Effector memory CD4-positive, alpha-beta T cell (primary cell): ENCODE results near the gene C6orf132.
"Not testable (repeated sequence)": the region's sequence is repeated elsewhere in the genome, so short reads cannot be mapped to it uniquely, and the experiment has no call there.

Source experiments
- DNase-seq, 3 donors: peaks; one replicate each; pipeline ENCODE4 v3.0.0-alpha.2; 2020
- H3K27ac ChIP-seq: 2 replicates; pipeline ENCODE4 v1.7.0; 2013; ENCODE audit warnings: mild to moderate bottlenecking, low read length, moderate library complexity; ENCODE audit not compliant: insufficient read depth, poor library complexity, severe bottlenecking
- H3K27me3 ChIP-seq: replicated peaks from 2 replicates; pipeline ENCODE4 v1.7.0; 2013; ENCODE audit warnings: mild to moderate bottlenecking, low read length; ENCODE audit not compliant: insufficient read depth, control insufficient read depth, poor library complexity, severe bottlenecking
- H3K36me3 ChIP-seq: 2 replicates; pipeline ENCODE4 v1.7.0; 2013; ENCODE audit warnings: mild to moderate bottlenecking, low read length, moderate library complexity; ENCODE audit not compliant: control insufficient read depth, insufficient read depth
- H3K4me1 ChIP-seq: 2 replicates; pipeline ENCODE4 v1.7.0; 2013; ENCODE audit warnings: low read length, mild to moderate bottlenecking; ENCODE audit not compliant: control insufficient read depth, insufficient read depth, poor library complexity, severe bottlenecking
- H3K4me3 ChIP-seq: 2 replicates; pipeline ENCODE4 v1.7.0; 2013; ENCODE audit warnings: low read length, low read depth, mild to moderate bottlenecking; ENCODE audit not compliant: insufficient read depth, poor library complexity, severe bottlenecking
- H3K9me3 ChIP-seq: 2 replicates; pipeline ENCODE4 v1.7.0; 2013; ENCODE audit warnings: mild to moderate bottlenecking, low read length, moderate library complexity; ENCODE audit not compliant: control insufficient read depth

Gene C6orf132

GRCh38 chr6:42152528-42153213 lies 10.3 kb upstream of the C6orf132 start:
- DNase-seq, H3K4me1 ChIP-seq, H3K4me3 ChIP-seq, H3K27me3 ChIP-seq, H3K27ac ChIP-seq, H3K9me3 ChIP-seq, H3K36me3 ChIP-seq: not testable (repeated sequence)

- no peak for DNase-seq
- H3K4me1 ChIP-seq: no peaks in the 10 kb centered on the region
- H3K36me3 ChIP-seq: no peaks in the 10 kb centered on the region
- H3K27ac ChIP-seq: no peak overlapping the region
- no peaks in the 10 kb centered on the region for H3K9me3 ChIP-seq
- no peaks in the 10 kb centered on the region for H3K27me3 ChIP-seq
- H3K4me3 ChIP-seq: no peak overlapping the region
Observed at GRCh38 chr6:42152024-42152423, 9.6 kb upstream of the C6orf132 start.

GRCh38 chr6:42150254-42150653 lies 7.8 kb upstream of the C6orf132 start:
- H3K27me3 ChIP-seq: no peaks in the 10 kb centered on the region

GRCh38 chr6:42148058-42148457 lies 5.6 kb upstream of the C6orf132 start:
- Histone ChIP-seq H3K4me1 (no peaks in the 10 kb centered on the region), H3K4me3 (no peak overlapping the region), H3K36me3 (no peaks in the 10 kb centered on the region), H3K9me3 (no peaks in the 10 kb centered on the region), H3K27me3 (peaks cover 4% of the 10 kb centered on the region), H3K27ac (no peak overlapping the region)
- DNase-seq: no peak

More at GRCh38 chr6:42150254-42150653, 7.8 kb upstream of the C6orf132 start:
- no peaks in the 10 kb centered on the region for H3K36me3 ChIP-seq
- no peaks in the 10 kb centered on the region for H3K4me1 ChIP-seq
- H3K4me3 ChIP-seq: no peak overlapping the region
- no peak overlapping the region for H3K27ac ChIP-seq
- no peak for DNase-seq
- no peaks in the 10 kb centered on the region for H3K9me3 ChIP-seq

- Histone ChIP-seq H3K36me3 (no peaks in the 10 kb centered on the region), H3K27ac (no peak overlapping the region), H3K4me3 (no peak overlapping the region), H3K9me3 (no peaks in the 10 kb centered on the region), H3K4me1 (peaks cover 6% of the 10 kb centered on the region), H3K27me3 (peaks cover 9% of the 10 kb centered on the region)
- no peak for DNase-seq
Observed at GRCh38 chr6:42147138-42147562, 4.7 kb upstream of the C6orf132 start.

- no peak for DNase-seq
- Histone ChIP-seq H3K9me3 (no peaks in the 10 kb centered on the region), H3K36me3 (no peaks in the 10 kb centered on the region), H3K27me3 (peaks cover 21% of the 10 kb centered on the region), H3K4me1 (peaks cover 8% of the 10 kb centered on the region), H3K4me3 (no peak overlapping the region), H3K27ac (no peak overlapping the region)
Observed at GRCh38 chr6:42141603-42142117, 760 bp downstream of the C6orf132 start.

- Histone ChIP-seq H3K27ac (no peak overlapping the region), H3K9me3 (no peaks in the 10 kb centered on the region), H3K4me1 (peaks cover 8% of the 10 kb centered on the region), H3K36me3 (no peaks in the 10 kb centered on the region), H3K4me3 (no peak overlapping the region), H3K27me3 (peaks cover 21% of the 10 kb centered on the region)
- DNase-seq: no peak
Observed at GRCh38 chr6:42140756-42141602, 1.4 kb downstream of the C6orf132 start.

- no peak overlapping the region for H3K4me3 ChIP-seq
- no peaks in the 10 kb centered on the region for H3K9me3 ChIP-seq
- no peaks in the 10 kb centered on the region for H3K36me3 ChIP-seq
- H3K27ac ChIP-seq: no peak overlapping the region
- DNase-seq: no peak
- peaks cover 21% of the 10 kb centered on the region for H3K27me3 ChIP-seq
- H3K4me1 ChIP-seq: peaks cover 8% of the 10 kb centered on the region
Observed at GRCh38 chr6:42140032-42140431, 2.4 kb downstream of the C6orf132 start.

- H3K27me3 ChIP-seq: peaks cover 21% of the 10 kb centered on the region
- peaks cover 8% of the 10 kb centered on the region for H3K4me1 ChIP-seq
- DNase-seq: no peak
- H3K9me3 ChIP-seq: no peaks in the 10 kb centered on the region
- no peak overlapping the region for H3K4me3 ChIP-seq
- no peaks in the 10 kb centered on the region for H3K36me3 ChIP-seq
- H3K27ac ChIP-seq: no peak overlapping the region
Observed at GRCh38 chr6:42138630-42139619, 3.5 kb downstream of the C6orf132 start.
